Kidney (tissue), 14 donors: ENCODE data around the gene WASL. TPM values are rescaled to one million over a fixed set of nuclear protein-coding genes. Genes with fewer than 3 reads are reported as not detected.

Source experiments
- DNase-seq, 5 donors: peaks; one replicate each; pipeline ENCODE4 v3.0.0-alpha.2; 2013 to 2020
- FAIRE-seq: peaks from 2 replicates; lab custom pipeline; 2012; peaks lifted over from hg19 to GRCh38; lab: Jason Lieb, UNC
- H3K27ac ChIP-seq, 2 donors: one replicate each; pipeline ENCODE4 v1.7.0; 2013; ENCODE audit warnings: low read depth in 2 of 2, low read length in 2 of 2, inconsistent platforms in 1 of 2
- H3K27me3 ChIP-seq: one replicate; pipeline ENCODE4 v1.7.1; 2013; ENCODE audit warnings: low read length, inconsistent platforms; ENCODE audit not compliant: control insufficient read depth, insufficient read depth
- H3K36me3 ChIP-seq, 3 donors: one replicate each; pipeline versions ENCODE4 v1.7.0 to v1.7.1; 2013; ENCODE audit warnings: low read length in 3 of 3, control low read depth in 1 of 3, inconsistent platforms in 1 of 3; ENCODE audit not compliant: insufficient read depth in 3 of 3, control insufficient read depth in 2 of 3
- H3K4me1 ChIP-seq, 3 donors: one replicate each; pipeline versions ENCODE4 v1.7.0 to v1.7.1; 2013; ENCODE audit warnings: low read length in 3 of 3, inconsistent platforms in 1 of 3, low read depth in 1 of 3; ENCODE audit not compliant: control insufficient read depth in 2 of 3, insufficient read depth in 2 of 3
- H3K4me3 ChIP-seq, 3 donors: one replicate each; pipeline versions ENCODE4 v1.7.0 to v1.8.1; 2013; ENCODE audit warnings: low read length in 3 of 3, control low read depth in 1 of 3, inconsistent platforms in 1 of 3
- H3K9ac ChIP-seq, 3 donors: one replicate each; pipeline versions ENCODE4 v1.7.0 to v1.7.1; 2013; ENCODE audit warnings: low read length in 3 of 3, control low read depth in 1 of 3, inconsistent platforms in 1 of 3
- H3K9me3 ChIP-seq, 3 donors: one replicate each; pipeline versions ENCODE4 v1.7.0 to v1.7.1; 2013; ENCODE audit warnings: low read length in 3 of 3, control low read depth in 1 of 3, inconsistent platforms in 1 of 3; ENCODE audit not compliant: control insufficient read depth in 2 of 3, insufficient read depth in 1 of 3
- CTCF ChIP-seq: IDR thresholded peaks from 3 replicates; pipeline ENCODE4 v1.5.1; 2012; ENCODE audit warnings: mild to moderate bottlenecking, moderate library complexity, borderline replicate concordance; ENCODE audit not compliant: insufficient read depth; ENCODE audit errors: extremely low read depth
- intact Hi-C: fragments of 100-400 bp; cut with DNase I; formaldehyde crosslinking; loops from one replicate; pipeline ENCODE4 v1.11.1; 2022
- polyA plus RNA-seq: library from polyadenylated mRNA; stranded (reverse); fragments of 350-450 nt; fragmentation: Illumina TruSeq; extraction: RNeasy Lipid Tissue Mini Kit (QIAGEN cat#74804); gene quantifications from one replicate; pipeline ENCODE4 v1.2.3, GENCODE V29; 2014; ENCODE audit warnings: low read depth, low replicate concordance; ENCODE audit not compliant: insufficient read depth
- total RNA-seq: library from RNA; stranded (reverse); fragmentation: NEBNext Ultra II Directional; extraction: Animal tissue kit (Norgen Biotek cat#: 25700); gene quantifications from one replicate; pipeline ENCODE4 v1.2.1, GENCODE V29; 2021
- donor health status: control.
- donor health status: control.
- donor health status: control.
- donor health status: control.
- donor health status: control.
- donor health status: DM: yes; HTN: yes; CAD: no.
- donor health status: Normal renal cell carcinoma (clear cell type).

Gene WASL
- total and polyA plus RNA-seq, 2 donors from 2014 or later, result 28.7 to 50.4 TPM

DNA sequence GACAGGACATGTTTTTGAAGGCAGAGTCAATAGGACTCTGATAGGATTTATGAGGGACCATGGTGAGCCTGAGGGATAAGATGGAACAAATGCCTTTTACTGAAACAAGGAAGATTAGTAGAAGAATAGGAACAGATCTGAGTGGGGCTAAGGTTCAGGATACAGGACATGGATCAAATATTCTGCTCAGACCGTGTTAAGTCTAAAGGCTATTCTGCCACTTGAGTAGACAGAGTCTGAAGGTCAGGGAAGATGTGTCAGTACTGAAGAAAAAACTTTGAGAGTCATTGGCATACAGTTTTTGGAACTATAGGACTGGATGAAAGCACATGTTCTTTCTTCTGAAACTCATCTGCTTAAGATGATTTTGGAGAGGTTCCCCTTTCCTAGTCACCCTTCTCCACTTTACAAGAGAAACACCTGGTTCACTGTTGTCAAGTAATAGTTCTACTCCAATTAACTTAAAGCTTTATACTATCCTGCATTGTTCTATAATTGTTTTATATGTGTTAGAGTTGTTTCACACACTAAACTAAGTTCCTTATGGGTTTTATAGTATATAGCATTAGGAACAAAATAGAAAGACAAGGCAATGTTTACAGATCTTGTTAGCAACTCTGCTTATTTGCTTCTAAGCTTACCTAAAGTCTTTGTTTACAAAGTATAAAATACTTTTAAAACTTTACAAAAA lies 43.4 kb downstream of the WASL start:
- no peaks in the 10 kb centered on the region for H3K27me3 ChIP-seq
- H3K4me3 ChIP-seq, result no peak overlapping the region
- DNase-seq (peak in 1 of 5 donors; percentile 7), FAIRE-seq (no peak)
- H3K36me3 ChIP-seq, result peaks cover 2 to 13% (median 9%) of the 10 kb centered on the region in 3 donors
- no peak overlapping the region for H3K9ac ChIP-seq
- H3K4me1 ChIP-seq, result peaks cover 0 to 5% (median 3%) of the 10 kb centered on the region in 3 donors
- H3K27ac ChIP-seq, result no peak overlapping the region
- no peaks in the 10 kb centered on the region for H3K9me3 ChIP-seq
- TF ChIP-seq CTCF, result no peak
- intact Hi-C loops, result no loop called here

GRCh38 chr7:123695944-123696677 lies 52.7 kb downstream of the WASL start:
- Histone ChIP-seq H3K4me3 (no peak overlapping the region), H3K27ac (no peak overlapping the region), H3K27me3 (no peaks in the 10 kb centered on the region), H3K9ac (no peak overlapping the region), H3K36me3 (peaks cover 2 to 18% (median 3%) of the 10 kb centered on the region in 3 donors), H3K9me3 (no peaks in the 10 kb centered on the region), H3K4me1 (no peaks in the 10 kb centered on the region)
- intact Hi-C loops, result no loop called here
- no peak for FAIRE-seq
- DNase-seq, result peak in 1 of 5 donors; percentile 23
- TF ChIP-seq CTCF, result no peak

GRCh38 chr7:123692471-123692877 lies 56.3 kb downstream of the WASL start:
- Histone ChIP-seq H3K27me3 (no peaks in the 10 kb centered on the region), H3K36me3 (peaks cover 5 to 19% (median 6%) of the 10 kb centered on the region in 3 donors), H3K9me3 (no peaks in the 10 kb centered on the region), H3K27ac (no peak overlapping the region), H3K4me3 (no peak overlapping the region), H3K9ac (no peak overlapping the region), H3K4me1 (no peaks in the 10 kb centered on the region)
- intact Hi-C loops, result no loop called here
- no peak for TF ChIP-seq CTCF
- DNase-seq (peak in 1 of 5 donors; percentile 58), FAIRE-seq (no peak)
